NT2/D1 (cell line): ENCODE data around the gene SRRM4.

Source experiments
- DNase-seq: peaks from one replicate; pipeline ENCODE4 v3.0.0-alpha.2; 2011; ENCODE audit warnings: low read depth, low spot score
- H3K27me3 ChIP-seq: 2 replicates; pipeline ENCODE4 v1.6.0; 2011; ENCODE audit warnings: mild to moderate bottlenecking; ENCODE audit not compliant: insufficient read length, insufficient read depth
- H3K36me3 ChIP-seq: 2 replicates; pipeline ENCODE4 v1.6.1; 2011; ENCODE audit warnings: mild to moderate bottlenecking, low read length, mixed read lengths; ENCODE audit not compliant: insufficient read depth, insufficient read length
- H3K4me1 ChIP-seq: 2 replicates; pipeline ENCODE4 v1.5.1; 2011; ENCODE audit not compliant: insufficient read depth, insufficient read length
- H3K4me3 ChIP-seq: 2 replicates; pipeline ENCODE4 v1.5.1; 2011; ENCODE audit warnings: low read depth; ENCODE audit not compliant: insufficient read length
- H3K9ac ChIP-seq: 2 replicates; pipeline ENCODE4 v1.6.0; 2011; ENCODE audit warnings: low read depth; ENCODE audit not compliant: insufficient read length
- H3K9me3 ChIP-seq: 2 replicates; pipeline ENCODE4 v1.5.1; 2011; ENCODE audit warnings: mild to moderate bottlenecking, low read length; ENCODE audit not compliant: insufficient read depth
- SUZ12 ChIP-seq: IDR thresholded peaks from 2 replicates; pipeline ENCODE4 v1.6.1; 2011; ENCODE audit not compliant: insufficient read length, insufficient read depth; ENCODE audit errors: extremely low read depth
- YY1 ChIP-seq: IDR thresholded peaks from 2 replicates; pipeline ENCODE4 v1.6.1; 2011; ENCODE audit not compliant: insufficient read length, insufficient read depth
- ZNF274 ChIP-seq: IDR thresholded peaks from 2 replicates; pipeline ENCODE4 v1.6.1; 2011; ENCODE audit warnings: mild to moderate bottlenecking, low read depth, low read length

SRRM4 gene

DNA sequence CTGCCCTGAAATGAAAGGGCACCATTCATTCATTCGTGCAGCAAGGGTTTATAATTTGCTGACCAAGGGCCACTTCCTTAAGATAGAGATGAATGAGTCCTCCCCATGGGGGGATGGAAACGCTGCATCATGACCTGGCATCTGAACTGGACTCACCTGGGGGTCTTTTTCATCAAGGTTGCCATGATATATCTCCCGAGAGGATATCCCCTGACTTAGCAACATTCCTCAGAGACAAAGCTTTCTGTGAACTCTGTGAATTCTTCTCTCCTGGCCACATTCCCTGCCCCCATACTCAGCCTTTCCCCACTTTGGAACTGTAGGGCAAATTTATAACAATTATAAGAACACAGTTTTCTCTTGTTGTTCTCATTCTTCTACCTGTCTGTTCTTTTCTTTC lies 30.8 kb downstream of the SRRM4 start:
- DNase-seq = no peak
- H3K9ac ChIP-seq = no peak overlapping the region
- no peak for TF ChIP-seq YY1
- no peak for TF ChIP-seq SUZ12
- no peak for TF ChIP-seq ZNF274
- no peak overlapping the region for H3K4me3 ChIP-seq
- H3K9me3 ChIP-seq = no peaks in the 10 kb centered on the region
- H3K4me1 ChIP-seq = no peaks in the 10 kb centered on the region
- H3K27me3 ChIP-seq = no peaks in the 10 kb centered on the region
- H3K36me3 ChIP-seq = no peaks in the 10 kb centered on the region

DNA sequence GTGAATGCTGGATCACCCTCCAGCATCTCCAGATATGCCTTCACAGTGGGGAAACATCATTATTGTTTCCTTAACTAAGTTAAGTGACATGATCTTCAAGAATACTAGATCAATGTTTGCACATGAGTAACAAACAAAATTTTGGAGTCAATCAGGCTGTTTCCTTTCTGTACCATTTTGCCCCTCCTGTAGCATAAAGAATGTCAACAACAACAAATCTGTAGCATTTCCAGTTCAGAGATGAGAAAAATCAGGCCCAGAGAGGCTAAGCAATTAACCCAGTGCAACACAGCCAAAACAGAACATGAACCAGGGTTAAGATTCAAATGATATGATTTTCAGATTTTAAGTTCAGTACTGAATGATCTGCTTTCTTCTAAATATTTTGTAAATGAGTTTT lies 31.7 kb downstream of the SRRM4 start:
- Histone ChIP-seq H3K4me1 (no peaks in the 10 kb centered on the region), H3K36me3 (no peaks in the 10 kb centered on the region), H3K4me3 (no peak overlapping the region), H3K27me3 (no peaks in the 10 kb centered on the region), H3K9ac (no peak overlapping the region), H3K9me3 (no peaks in the 10 kb centered on the region)
- DNase-seq = no peak
- no peak for TF ChIP-seq SUZ12
- no peak for TF ChIP-seq YY1
- TF ChIP-seq ZNF274 = no peak

DNA sequence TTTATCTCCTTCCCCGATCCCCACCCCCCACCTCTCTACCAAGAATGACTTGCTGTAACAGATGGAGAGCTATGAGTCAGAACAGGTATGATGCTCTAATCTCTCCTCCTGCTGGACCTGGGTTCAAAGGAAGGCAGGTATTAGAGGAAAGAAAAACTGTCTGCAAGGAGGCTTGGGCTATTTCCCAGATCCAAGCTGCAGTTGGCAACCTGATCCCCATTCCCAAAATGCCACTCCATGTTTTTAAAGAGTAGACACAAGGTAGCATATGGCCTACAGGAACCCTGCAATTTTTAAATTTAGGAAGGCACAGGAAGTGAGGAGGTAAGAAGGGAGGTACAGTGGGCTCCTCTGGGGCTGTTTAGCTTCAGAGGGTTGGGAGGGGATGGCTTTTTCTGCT lies 33.0 kb downstream of the SRRM4 start:
- no peaks in the 10 kb centered on the region for H3K4me1 ChIP-seq
- H3K9me3 ChIP-seq = no peaks in the 10 kb centered on the region
- TF ChIP-seq YY1 = no peak
- no peak for TF ChIP-seq ZNF274
- TF ChIP-seq SUZ12 = no peak
- H3K4me3 ChIP-seq = no peak overlapping the region
- no peaks in the 10 kb centered on the region for H3K27me3 ChIP-seq
- DNase-seq = no peak
- H3K9ac ChIP-seq = no peak overlapping the region
- H3K36me3 ChIP-seq = no peaks in the 10 kb centered on the region

DNA sequence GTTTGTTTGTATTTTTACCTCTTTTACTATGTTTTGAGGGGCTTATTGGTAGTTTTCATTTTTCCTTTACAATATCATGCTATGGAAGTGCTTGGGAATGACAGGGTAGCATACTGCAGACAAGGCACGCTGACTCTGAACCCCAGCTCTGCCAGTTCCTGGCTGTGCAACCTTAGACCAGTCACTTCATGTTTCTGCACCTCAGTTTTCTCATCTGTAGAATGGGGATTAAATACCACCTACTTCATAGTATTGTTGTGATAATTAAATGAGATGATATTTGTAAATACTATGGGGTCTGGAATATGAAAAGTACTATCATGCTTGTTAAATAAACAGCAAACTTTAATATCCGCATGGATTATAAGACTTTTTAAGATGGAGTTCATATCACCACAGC lies 35.4 kb downstream of the SRRM4 start:
- Histone ChIP-seq H3K27me3 (no peaks in the 10 kb centered on the region), H3K4me3 (no peak overlapping the region)
- TF ChIP-seq ZNF274 (no peak), YY1 (no peak), SUZ12 (no peak)

DNA sequence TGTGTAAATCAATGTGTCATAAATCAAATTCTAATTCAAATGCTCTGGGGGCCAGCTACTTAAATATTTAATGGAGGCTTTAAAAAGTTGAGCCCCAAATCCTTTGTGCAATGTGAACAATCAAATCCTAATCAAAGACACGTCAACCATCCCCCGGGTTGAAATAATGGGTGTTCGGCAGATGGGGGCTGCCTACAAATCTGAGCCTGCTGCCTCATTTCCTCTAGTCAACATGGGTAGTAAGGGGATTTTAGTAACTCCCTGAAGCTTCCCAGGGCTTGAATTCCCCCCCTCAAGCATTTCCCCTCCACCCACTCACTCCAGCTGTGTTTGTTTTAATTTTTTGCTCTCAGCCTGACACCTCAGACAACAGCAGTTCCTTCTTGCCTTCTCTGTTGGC lies 37.8 kb downstream of the SRRM4 start:
- H3K4me1 ChIP-seq = no peaks in the 10 kb centered on the region
- no peaks in the 10 kb centered on the region for H3K9me3 ChIP-seq
- H3K4me3 ChIP-seq = no peak overlapping the region
- TF ChIP-seq YY1 (no peak), SUZ12 (no peak), ZNF274 (no peak)
- H3K36me3 ChIP-seq = no peaks in the 10 kb centered on the region
- no peak overlapping the region for H3K9ac ChIP-seq
- no peaks in the 10 kb centered on the region for H3K27me3 ChIP-seq
- no peak for DNase-seq

More for the DNA sequence above, 35.4 kb downstream of the SRRM4 start:
- Histone ChIP-seq H3K36me3 (no peaks in the 10 kb centered on the region), H3K9ac (no peak overlapping the region), H3K4me1 (no peaks in the 10 kb centered on the region), H3K9me3 (no peaks in the 10 kb centered on the region)
- no peak for DNase-seq

DNA sequence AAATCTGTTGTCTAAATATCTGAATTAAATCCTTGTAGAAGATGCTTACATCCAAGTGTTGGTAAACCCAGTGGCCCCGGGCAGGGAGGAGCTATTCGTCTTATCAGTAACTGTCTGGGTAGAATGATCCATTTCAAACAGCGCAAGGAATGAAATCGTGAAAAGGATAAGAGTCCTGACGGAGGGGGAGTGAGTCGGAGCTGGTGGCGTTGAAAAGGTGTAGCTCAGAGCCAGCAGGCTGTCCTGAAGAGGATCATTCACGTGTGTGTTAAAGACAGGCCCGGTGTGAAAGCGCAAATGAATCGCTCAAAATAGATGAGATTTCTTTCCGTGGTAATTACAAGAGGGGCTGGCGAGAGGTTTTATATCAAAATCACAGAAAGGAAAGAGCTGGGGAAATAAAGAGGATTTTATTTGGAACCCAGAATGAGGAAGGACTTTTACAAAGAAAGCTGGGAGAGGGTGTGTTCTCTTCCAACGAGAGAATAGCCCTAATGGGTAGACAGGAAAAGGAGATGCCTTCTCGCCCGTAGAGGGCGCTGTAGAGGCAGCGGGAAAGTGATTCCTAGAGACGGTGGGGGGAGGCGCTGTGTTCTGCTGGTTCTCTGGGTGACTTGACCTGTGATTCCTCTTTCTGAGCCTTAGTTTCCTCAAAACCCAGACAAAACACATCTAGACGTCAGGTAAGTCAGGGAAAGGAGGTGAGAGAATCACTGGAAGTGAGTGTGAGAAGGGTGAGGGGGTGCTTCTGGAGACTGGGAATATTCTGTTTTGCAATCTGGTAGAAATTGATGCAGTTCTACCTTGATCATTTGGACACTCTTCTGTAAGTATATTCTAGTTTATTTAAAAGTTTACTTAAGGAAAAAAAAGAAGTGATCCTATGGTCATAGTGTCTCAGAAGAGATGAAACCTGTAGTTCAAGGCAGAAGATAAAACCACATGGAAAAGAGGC lies 39.3 kb downstream of the SRRM4 start:
- peak; percentile 77 for DNase-seq
- no peak overlapping the region for H3K9ac ChIP-seq
- no peaks in the 10 kb centered on the region for H3K27me3 ChIP-seq

DNA sequence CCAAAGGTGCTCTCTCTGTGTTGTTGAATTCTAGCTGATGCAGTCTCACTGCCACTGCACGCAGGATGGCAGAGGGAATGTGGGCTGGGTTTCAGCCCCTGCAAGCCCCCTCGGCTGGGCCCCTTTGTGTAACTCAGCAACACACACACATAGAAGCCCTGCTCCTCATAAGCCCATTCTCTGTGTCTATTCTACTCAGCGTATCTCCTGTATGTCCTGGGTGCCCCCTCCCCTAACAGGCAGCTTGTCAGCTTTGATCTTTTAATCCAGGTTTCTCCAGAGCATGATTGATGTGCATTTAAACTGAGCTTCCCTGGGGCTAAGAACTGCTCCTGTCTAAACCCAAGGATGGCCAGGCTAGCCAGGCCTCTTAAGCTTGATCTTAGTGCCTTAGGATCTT lies 43.0 kb downstream of the SRRM4 start:
- Histone ChIP-seq H3K9me3 (no peaks in the 10 kb centered on the region), H3K4me1 (no peaks in the 10 kb centered on the region), H3K27me3 (no peaks in the 10 kb centered on the region), H3K9ac (no peak overlapping the region), H3K36me3 (no peaks in the 10 kb centered on the region), H3K4me3 (no peak overlapping the region)
- no peak for TF ChIP-seq ZNF274
- TF ChIP-seq SUZ12 = no peak
- TF ChIP-seq YY1 = no peak
- DNase-seq = no peak

More for the DNA sequence above, 39.3 kb downstream of the SRRM4 start:
- Histone ChIP-seq H3K36me3 (no peaks in the 10 kb centered on the region), H3K4me3 (no peak overlapping the region), H3K4me1 (no peaks in the 10 kb centered on the region), H3K9me3 (no peaks in the 10 kb centered on the region)
- TF ChIP-seq ZNF274 (no peak), SUZ12 (no peak), YY1 (no peak)
